GM19397 (cell line): Measurements from ENCODE around the gene TNFSF8.

ENCODE experiments used
- ATAC-seq: cut with Tn5 transposase; IDR thresholded peaks from one replicate; pipeline ENCODE4 v1.9.1; 2021; ENCODE audit warnings: mild to moderate bottlenecking, moderate library complexity; ENCODE audit not compliant: unreplicated experiment

The TNFSF8 gene, protein sequence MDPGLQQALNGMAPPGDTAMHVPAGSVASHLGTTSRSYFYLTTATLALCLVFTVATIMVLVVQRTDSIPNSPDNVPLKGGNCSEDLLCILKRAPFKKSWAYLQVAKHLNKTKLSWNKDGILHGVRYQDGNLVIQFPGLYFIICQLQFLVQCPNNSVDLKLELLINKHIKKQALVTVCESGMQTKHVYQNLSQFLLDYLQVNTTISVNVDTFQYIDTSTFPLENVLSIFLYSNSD

DNA sequence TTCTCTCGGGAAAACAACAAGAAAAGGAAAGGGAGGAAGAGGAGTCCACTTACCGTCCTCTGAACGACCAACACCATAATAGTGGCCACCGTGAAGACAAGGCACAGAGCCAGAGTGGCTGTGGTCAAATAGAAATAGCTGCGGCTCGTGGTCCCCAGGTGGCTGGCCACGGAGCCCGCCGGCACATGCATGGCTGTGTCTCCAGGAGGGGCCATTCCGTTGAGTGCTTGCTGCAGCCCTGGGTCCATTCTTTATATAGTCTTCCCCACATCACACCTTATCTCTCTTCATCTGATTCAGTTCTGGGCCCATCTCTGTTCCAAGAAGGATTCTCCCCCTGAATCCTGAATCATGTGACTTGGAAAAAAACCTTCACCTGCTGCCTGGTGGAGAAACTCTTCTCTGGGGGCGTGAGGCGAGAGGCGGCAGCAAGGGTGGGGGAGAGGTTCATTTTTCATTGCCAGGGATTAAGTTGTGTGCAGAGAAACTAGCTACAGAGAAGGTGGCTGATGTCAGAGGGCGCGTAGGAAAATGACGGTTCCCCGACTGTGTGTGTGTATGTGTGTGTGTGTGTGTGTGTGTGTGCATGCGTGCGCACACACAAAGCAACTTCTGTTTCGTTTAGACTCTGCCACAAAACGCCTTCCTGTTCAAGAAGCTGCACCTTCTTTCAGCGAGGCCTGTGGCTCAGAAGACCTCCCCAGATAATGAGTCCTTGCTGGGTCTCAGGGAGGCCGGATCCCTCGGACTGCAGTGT lies at the start of gene TNFSF8:
TSS of gene TNFSF8 (minus strand) at position 536 of the 757 bp plus-strand sequence. CDS start at position 248, 288 bp downstream.
- ATAC-seq, result no peak

DNA sequence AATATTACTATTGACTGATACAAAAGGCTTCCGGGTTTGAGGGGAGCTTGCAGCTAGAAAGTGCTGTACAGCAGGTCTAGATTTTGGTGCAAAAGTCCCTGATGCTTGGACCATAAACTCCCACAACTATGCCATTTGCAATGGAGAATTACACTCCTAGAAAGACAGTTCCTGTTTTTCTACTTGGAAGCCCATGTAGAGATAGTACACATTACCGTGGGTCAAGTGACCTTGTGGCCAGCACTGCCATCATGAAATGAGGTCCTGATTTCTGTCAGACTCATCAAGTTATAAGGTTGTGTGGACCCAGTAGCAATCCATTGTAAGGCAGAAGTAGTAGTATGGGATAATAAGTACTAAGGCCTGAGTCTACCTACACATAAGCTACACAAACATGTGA lies 42.8 kb upstream of the TNFSF8 start:
- no peak for ATAC-seq

DNA sequence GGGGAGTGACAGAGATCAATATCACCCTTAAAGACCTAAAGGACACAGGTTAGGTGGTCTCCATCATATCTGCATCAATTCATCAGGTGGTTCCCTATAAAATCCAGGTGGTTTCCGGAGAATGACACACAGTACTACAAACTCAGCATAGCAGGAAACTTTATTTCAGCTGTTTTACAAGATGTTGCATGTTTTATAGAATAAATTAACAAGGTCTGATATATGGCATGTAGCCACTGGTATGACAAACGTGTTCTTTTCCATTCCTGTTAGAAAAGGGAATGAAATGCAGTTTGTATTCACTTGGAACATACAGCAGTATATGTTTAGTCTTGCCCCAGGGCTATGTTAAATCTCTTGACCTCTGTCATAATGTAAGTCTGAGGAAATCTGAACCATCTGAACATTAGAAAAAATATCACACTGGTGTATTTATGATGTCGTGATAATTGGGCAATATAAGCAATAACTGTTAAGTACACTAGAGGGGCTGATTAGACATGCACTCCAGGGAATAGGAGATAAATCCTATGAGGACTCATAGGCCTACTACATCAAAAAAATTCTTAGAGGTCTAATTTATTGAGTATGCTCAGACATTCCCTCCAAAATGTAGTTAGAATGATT lies 42.2 kb upstream of the TNFSF8 start:
- no peak for ATAC-seq

DNA sequence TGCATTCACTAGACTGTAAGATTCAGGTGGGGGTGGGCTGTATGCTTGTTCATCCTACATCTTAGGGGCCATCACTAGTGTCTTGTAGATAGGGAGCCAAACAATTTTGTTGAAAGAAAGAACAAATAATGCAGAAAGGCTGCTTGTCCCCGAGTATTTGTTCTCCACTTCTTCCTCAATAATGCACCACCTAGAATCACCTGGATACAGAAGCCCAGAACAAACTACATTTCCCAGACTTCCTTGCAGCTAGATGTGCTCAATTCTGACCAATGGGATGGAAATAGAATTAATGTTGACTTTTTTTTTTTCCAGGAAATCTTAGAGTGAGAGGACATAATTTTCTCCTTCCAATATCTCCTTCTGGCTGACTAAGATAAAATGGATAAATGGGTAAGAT lies 38.9 kb upstream of the TNFSF8 start:
- no peak for ATAC-seq

DNA sequence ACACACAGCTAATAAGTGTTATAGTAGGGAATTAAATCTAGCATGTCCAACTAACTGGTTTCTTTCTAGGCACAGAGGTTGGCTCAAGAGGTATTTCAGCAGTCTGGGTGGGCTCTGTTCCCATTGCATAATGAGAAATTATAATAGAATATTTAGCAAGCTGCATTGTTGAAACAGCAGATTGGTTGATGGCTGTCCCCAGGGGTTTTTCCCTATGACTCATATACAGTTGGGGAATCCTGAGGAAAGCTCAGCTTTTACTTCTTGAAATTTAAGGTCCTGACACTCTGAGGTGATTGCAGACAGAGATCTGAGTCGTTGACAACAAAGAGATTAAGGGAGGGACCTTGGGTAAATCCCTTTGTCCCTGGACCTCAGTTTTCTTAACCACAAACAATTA lies 38.3 kb upstream of the TNFSF8 start:
- ATAC-seq, result no peak

DNA sequence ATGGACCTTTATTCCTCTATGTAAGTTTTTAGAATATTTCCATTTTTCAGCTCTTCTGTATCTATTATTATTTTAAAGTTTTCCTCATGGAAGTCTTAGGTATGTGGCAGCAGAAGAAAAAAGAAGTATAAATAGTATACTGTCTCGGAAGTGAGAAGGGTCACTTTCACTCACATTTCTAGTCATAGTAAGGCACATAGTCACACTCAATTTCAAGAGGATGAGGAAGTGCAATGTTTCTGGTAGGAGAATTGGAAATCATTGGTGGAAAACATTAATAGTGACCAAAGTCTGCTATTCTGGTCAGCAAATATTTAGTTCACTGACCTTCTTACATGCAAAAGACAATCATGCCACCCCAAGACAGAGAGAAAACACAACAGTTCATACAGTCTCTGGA lies 35.2 kb upstream of the TNFSF8 start:
- ATAC-seq, result no peak

DNA sequence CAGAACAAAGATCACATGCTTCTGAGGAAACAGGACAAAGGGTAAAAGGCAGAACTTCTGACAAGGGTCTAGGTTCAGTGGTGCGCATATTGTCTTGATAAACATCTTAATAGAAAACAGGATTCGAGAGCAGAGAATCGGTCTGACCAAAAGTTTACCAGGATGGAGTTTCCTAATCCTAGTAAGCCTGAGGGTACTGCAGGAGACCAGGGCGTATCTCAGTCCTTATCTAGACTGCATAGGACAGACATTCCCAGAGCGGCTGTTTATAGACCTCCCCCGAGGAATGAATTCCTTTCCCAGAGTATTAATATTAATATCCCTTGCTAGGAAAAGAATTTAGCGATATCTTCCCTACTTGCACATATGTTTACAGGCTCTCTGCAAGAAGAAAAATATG lies 32.4 kb upstream of the TNFSF8 start:
- ATAC-seq, result no peak

DNA sequence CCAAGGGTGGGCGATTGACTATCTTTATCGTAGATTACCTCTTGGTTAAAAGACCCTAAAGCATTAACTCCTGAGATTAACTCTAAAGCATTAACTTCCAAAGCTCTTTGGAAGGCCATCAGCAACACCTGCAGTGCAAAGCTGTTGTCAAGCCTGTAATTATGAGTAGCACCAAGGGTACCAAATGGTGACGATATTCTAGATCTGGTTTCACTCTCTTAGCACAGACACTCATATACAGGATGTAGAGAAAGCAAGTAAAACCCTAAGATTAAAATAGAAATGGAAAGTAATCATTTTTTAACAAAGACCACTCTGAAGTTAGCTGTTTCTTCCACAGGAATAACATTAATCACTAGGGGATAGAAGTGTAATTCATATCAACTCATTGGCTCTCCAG lies 29.9 kb upstream of the TNFSF8 start:
- no peak for ATAC-seq

DNA sequence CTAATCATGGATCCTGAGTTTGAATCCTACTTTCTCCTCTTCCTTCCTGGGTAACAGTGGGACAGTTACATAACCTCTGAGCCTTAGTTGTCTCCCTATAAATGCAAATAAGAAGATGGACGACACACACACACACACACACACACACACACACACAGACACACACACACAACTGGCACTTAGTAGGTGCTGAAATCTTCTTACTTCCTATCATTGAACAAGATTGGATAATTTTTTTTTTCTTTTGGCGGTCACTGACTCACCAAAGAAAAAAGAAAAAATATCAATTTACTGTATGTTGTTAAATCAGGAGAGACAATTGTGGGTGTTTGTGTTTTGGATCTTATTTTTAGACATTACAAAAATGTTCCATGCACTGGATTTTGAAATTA lies 28.4 kb upstream of the TNFSF8 start:
- ATAC-seq, result no peak

DNA sequence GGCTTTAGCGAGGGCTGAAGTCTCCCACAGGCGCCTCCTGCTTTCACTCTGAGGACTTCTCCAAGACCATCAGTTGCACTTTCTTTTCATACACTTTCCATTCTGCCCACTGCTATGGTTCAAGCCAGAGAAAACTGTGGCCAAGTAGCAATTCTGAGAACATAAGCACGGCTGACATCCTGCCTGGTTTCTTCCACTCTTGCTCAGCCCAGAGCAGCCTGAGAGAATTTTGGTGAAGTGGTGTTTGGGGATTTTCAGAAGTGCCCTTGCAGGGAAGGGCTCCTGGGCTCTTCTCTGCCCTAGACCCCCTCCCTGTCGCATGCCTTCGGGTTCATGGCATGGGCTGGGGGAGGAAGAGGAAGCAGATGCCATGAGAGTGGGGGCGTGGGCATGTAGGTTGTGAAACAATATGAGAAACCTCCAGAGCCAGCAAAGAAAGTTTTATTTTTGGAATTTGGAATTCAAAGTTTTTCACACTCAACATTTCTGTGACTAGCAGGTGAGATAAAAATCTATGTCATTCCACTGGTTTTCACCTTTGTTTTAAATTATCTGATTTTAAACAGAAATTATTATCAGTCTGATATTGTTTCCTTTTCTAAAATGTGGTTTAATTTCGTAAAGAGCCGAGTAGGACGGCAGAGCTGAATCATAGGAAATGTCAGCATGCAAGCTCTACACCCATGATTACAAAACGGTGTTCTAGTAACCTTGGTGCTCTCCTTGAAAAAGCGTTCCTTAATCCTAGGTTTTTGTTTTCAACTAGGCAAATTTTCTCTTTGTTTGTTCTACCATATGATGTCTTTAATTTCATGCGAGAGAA lies 27.8 kb upstream of the TNFSF8 start:
- no peak for ATAC-seq

DNA sequence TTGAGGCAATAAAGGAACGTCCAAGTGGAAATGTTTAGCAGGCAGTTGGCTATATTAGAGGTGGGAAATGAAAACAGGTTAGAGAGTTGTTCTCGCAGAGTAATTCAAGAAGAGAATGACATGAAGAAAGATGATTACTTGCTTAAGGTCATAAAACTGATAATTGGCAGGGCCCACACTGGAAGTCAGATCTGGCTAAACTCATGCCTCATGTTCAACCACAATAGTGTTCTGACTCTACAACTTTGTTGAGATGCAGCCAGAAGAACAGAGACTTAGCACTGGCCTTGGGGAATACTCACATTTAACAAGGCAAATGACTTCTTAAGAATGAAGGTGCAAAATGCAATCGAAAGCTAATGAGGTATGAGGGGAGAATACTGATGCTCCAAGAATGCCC lies 27.2 kb upstream of the TNFSF8 start:
- no peak for ATAC-seq

DNA sequence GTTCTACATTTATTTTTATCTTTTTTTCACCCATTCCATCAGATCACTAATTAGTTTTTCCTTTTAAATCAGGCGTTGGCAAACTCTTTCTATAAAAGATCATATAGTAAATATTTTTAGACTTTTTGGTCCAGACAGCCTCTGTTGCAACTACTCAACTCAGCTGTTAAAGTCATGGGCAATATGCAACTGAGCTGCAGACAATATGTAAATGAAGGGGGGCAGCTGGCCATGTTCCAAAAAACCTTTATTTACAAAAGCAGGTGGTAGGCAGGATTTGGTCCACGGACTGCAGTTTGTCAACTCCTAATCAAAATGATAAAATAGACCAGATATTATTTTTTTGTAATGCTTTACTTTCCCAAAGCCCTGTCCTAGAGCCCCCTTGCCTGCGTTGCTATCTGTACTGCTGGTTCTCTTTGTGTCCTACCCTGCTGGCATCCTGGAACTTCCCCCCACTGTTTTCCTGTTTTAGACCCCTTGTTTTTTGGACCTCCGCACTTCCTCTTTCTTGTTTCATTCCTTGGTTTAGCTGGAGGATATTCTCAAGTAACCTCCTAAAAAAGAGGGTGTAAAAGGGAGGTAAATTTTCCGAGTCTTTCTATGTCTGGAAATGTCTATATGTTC lies 24.7 kb upstream of the TNFSF8 start:
- no peak for ATAC-seq

DNA sequence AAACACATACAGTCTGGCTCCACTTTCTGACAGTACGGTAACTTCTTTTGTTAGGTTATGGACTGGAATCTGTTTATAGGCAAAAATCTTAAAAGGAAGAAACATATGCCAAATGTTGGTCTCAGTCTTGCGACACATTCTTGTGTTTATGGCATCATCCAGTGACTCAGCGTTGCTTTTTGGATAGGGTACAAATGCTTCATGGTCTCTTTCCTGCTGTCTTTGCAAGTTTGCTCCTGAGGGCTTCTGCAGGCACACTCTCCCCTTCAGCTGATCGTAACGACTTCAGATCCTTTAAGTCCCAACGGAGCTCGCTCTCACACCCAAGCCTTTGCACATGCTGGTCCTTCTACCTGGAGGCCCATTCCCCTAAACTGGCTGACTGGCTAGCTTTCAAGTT lies 23.6 kb upstream of the TNFSF8 start:
- ATAC-seq, result no peak

DNA sequence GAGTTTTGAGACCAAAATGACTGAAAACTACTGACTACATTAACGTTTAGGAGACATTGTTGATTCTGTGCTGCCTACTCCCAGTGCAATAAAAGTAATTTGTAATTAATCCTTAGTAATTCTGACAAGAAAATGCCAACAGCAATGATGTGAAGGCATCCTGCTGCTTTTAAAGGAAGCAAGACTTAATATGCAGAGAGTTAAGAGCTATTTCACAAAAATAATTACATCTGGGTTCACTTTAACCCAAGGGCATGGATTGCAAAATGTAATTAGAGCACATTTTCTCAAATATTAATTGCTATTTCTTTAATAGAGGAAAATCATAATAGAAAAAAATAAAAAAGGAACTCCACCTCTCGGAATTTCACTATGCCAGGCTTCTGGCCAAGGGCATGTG lies 22.7 kb upstream of the TNFSF8 start:
- ATAC-seq, result no peak

DNA sequence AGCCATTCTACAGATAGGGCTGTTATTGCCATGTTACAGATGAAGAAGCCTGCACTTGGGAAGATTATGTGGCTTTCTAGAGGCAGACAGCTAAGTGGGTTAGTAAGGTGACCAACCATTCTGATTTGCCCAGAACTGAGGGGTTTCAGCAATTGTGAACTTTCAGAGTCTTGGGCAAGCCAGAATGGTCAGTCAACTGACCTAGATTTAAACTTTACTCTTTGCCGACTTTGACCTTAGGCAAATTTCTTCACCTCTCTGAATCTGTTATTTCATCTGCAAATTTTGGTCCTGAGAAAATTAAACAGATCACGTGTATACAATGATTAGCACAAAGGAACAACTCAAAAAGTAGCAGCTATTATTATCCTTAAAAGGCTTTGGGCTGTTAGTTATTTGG lies 20.4 kb upstream of the TNFSF8 start:
- ATAC-seq, result no peak

DNA sequence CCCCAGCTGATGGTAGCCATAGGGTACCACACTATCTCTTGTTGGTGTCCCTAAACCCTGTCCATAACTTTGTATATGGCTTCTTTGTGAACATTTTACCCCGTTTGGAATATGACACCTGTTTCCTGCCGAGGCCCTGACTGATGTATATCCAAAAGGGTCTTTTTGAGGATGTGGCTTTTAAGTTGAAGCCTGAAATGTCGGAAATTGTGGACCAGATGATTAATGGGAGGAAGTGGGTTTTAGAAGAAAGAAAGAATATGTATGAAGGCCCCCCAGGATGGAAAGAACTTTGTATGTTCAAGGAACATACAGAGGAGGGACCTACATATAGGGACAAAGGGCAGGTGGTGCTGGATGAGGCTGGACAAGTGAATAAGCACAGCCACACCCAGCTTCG lies 16.7 kb upstream of the TNFSF8 start:
- no peak for ATAC-seq

DNA sequence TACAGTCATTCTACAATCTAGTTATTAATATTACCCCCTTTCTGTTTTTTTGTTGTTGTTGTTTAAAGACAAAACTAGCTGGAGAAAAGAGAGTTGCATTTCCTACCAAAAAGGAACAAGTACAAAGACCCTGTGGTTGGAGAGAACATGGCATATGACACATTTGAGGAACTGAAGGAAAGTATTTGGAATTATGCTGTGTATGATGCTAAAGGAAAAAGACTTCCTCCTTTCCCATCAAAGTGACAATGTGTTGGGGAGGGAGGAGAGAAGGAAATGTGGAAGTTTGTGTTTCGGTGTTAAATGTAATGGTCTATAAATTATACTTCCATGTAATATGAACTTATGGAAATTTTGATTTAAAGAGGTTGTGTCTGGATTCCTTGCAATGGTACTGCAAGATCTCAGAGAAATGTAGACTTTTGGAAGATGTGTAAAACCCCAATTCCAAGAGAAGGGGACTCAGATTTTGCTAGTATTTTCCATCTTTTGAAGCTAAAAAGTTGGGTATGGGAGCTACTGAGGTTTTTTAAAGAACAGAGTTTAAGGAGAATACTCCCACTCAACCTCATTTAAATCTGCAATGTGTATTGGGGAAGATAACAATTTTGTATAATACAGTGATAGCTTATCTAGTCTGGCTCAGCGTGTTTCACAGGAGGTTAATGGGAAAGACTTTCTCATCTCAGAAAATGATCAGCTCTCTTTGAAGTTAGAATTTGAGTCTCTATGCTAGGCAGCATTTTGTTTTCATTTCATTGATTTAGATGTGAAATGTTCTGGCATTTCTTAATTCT lies 15.4 kb upstream of the TNFSF8 start:
- no peak for ATAC-seq

DNA sequence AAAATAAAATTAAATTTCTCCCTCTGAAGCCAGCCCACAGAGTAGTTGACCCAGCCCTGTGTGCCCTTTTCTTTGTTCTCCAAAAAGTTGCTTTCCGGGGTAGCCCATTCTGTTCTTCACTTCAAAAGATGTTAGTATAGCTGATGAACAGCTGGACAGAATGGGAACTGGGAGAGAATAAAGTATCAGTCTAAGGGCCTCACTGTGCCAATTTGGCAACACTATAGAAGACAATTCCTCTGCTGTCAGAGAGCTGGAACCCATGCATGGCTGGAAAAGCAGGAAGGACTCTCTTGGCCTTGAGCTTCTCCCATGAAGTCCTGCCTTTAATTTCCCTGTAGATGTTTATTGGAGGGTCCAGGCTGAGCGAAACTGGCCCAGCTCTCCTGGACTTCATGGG lies 11.0 kb upstream of the TNFSF8 start:
- no peak for ATAC-seq

DNA sequence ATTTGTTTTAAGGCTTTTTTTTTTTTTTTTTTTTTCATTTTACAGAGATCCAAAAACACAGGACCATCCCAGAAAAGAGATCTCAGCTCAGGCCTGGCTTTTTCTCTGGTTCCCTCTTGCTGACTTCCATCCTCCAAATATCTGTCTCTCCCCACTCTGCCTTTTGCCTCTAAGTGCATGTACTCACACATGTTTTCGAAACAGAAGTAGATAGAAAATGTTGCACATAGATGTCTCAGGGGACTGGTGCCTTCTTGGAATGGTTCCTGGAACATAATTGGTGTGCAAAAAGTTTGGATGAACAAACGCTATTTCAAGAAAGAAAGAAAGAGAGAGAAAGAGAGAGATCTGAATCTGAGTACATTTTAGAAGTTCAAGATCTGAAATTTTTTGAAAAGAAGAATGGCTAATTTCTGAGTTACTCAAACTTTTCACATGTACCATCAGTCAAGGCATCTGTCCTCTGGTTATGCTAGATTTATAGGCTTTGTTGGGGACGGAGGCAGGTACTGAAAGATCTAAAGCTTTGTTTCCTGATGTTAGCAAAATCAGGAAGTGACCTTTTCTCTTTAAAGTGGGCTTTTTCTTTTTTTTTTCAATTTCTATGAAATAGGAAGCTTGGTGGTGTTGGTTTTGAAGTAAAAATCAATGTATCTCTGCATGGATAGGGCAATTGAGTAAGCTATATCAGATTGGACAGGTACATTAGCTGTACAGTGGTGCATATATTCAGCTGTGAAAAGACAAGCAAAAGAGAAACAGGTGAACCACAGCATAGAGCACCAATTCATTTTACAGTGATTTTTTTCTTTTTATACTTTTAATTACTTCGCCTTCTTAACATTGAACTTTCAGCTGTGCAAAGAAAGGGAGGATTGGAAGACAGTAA lies 8.5 kb upstream of the TNFSF8 start:
- ATAC-seq, result no peak
